Stimulated activated naive CD4-positive, alpha-beta T cell treated with Interleukin-2 at 50 U/mL for 16 hours (primary cell): Measurements from ENCODE around the gene RNASE8.
A peak's percentile ranks its signal among the peaks of the same experiment; 100 is the strongest.

Experiments
- DNase-seq: peaks from one replicate; lab custom pipeline; 2025; lab: John Stamatoyannopoulos, UW

Gene RNASE8

GRCh38 chr14:21053184-21054122, 4.2 kb upstream of the RNASE8 start:
- no peak for DNase-seq

GRCh38 chr14:21054123-21054767, 3.4 kb upstream of the RNASE8 start:
- DNase-seq: no peak

- no peak for DNase-seq
These were observed 2.9 kb upstream of the RNASE8 start for GRCh38 chr14:21054768-21055145.

GRCh38 chr14:21055432-21056117, 2.0 kb upstream of the RNASE8 start:
- DNase-seq: no peak

- DNase-seq: no peak
These were observed 980 bp upstream of the RNASE8 start for GRCh38 chr14:21056520-21057163.

GRCh38 chr14:21058903-21059302, 1.3 kb downstream of the RNASE8 start:
- DNase-seq: no peak

- DNase-seq: no peak
These were observed 2.4 kb downstream of the RNASE8 start for GRCh38 chr14:21059842-21060613.

GRCh38 chr14:21060614-21061346, 3.2 kb downstream of the RNASE8 start:
- DNase-seq: no peak

GRCh38 chr14:21061347-21061668, 3.7 kb downstream of the RNASE8 start:
- DNase-seq: no peak

- no peak for DNase-seq
These were observed 5.9 kb downstream of the RNASE8 start for GRCh38 chr14:21063479-21063878.

- DNase-seq: no peak
These were observed 9.4 kb downstream of the RNASE8 start for GRCh38 chr14:21066882-21067502.

GRCh38 chr14:21068521-21069387, 11.1 kb downstream of the RNASE8 start:
- peak; percentile 22 for DNase-seq

GRCh38 chr14:21069388-21070082, 11.9 kb downstream of the RNASE8 start:
- DNase-seq: no peak

GRCh38 chr14:21070083-21070609, 12.5 kb downstream of the RNASE8 start, which contains the start of gene ARHGEF40:
Gene ARHGEF40 (plus strand): TSS chr14:21070304. CDS start chr14:21070397, 93 bp downstream.
- DNase-seq: no peak

- DNase-seq: no peak
These were observed 13.1 kb downstream of the RNASE8 start for GRCh38 chr14:21070610-21071224.

GRCh38 chr14:21071225-21072030, 13.8 kb downstream of the RNASE8 start:
- DNase-seq: peak; percentile 59

- no peak for DNase-seq
These were observed 14.4 kb downstream of the RNASE8 start for GRCh38 chr14:21072031-21072473.
